C4-2B (cell line): Measurements from ENCODE around the gene PRPF40A.

Experiments
- H3K27ac ChIP-seq: fragments of 450-650 bp; 2 replicates; pipeline ENCODE4 v1.5.1; 2017
- ZFX ChIP-seq: fragments of 450-650 bp; IDR thresholded peaks from 2 replicates; pipeline ENCODE4 v1.6.1; 2017
- TF ChIP-seq, protein P1 (sequence below): fragments of 450-650 bp; conservative IDR thresholded peaks from 2 replicates; pipeline ENCODE4 v1.5.1; 2017; ENCODE audit warnings: mild to moderate bottlenecking

The PRPF40A gene

DNA sequence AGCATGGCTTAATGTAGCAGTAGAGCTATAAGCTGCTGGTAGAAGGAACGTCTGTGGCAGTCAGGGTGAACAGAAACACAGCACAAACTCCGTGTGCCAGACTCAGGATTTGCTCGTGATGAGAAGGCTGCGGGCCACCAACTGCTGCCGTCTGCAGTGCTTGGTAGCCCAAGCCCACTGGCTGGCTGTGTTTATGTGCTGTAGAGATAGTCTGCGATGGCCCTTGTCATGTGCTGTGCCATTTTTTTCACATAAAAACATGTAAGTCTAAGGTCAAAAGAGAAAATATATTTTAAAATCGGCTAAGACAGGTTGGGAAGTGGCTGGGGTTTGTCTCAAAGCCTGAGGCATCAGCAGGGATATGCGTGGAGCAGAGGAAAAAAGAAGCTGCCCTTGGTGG, 78.7 kb downstream of the PRPF40A start:
- no peak overlapping the region for H3K27ac ChIP-seq
- no peak for TF ChIP-seq ZFX
- TF ChIP-seq, protein P1, sequence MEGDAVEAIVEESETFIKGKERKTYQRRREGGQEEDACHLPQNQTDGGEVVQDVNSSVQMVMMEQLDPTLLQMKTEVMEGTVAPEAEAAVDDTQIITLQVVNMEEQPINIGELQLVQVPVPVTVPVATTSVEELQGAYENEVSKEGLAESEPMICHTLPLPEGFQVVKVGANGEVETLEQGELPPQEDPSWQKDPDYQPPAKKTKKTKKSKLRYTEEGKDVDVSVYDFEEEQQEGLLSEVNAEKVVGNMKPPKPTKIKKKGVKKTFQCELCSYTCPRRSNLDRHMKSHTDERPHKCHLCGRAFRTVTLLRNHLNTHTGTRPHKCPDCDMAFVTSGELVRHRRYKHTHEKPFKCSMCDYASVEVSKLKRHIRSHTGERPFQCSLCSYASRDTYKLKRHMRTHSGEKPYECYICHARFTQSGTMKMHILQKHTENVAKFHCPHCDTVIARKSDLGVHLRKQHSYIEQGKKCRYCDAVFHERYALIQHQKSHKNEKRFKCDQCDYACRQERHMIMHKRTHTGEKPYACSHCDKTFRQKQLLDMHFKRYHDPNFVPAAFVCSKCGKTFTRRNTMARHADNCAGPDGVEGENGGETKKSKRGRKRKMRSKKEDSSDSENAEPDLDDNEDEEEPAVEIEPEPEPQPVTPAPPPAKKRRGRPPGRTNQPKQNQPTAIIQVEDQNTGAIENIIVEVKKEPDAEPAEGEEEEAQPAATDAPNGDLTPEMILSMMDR: no peak

DNA sequence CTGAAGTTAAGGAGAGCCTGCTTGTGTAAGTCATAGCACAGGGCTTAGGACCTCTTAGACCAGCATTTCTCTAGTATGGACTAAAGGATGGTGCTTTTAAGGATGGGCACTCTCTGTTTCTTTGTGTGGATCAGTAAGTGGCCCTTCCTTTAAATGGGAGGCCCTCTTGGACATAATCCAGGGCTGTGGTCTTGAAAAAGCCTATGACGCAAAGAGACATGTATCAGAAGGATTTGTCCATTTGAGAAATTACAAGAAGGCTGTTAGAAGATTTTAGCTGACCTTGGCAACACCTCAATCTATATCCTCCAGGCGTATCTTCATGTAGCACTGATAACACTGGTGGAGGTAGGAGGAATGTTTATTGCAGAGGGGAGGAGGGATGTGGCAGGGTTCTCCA, 79.2 kb downstream of the PRPF40A start:
- TF ChIP-seq, protein P1: no peak
- no peak for TF ChIP-seq ZFX
- no peak overlapping the region for H3K27ac ChIP-seq

DNA sequence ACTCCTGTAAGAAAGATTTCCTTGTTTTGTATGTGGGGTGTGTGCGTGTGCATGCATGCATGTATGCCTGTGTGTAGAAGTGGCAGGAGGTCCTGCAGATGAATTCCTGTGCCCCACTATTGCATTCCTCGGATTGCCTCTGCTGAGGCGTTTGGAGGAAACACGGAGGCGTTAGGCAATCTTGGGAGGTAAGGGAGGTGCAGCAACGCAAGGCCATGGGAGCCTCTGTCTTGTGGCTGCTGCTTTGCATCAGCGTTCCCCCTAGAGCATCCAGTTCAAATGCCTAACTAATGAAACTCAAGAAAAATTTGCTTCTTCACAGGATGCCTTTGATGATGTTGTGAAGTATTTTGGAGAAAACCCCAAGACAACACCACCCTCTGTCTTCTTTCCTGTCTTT, 80.0 kb downstream of the PRPF40A start:
- H3K27ac ChIP-seq: no peak overlapping the region
- no peak for TF ChIP-seq ZFX
- TF ChIP-seq, protein P1: no peak

DNA sequence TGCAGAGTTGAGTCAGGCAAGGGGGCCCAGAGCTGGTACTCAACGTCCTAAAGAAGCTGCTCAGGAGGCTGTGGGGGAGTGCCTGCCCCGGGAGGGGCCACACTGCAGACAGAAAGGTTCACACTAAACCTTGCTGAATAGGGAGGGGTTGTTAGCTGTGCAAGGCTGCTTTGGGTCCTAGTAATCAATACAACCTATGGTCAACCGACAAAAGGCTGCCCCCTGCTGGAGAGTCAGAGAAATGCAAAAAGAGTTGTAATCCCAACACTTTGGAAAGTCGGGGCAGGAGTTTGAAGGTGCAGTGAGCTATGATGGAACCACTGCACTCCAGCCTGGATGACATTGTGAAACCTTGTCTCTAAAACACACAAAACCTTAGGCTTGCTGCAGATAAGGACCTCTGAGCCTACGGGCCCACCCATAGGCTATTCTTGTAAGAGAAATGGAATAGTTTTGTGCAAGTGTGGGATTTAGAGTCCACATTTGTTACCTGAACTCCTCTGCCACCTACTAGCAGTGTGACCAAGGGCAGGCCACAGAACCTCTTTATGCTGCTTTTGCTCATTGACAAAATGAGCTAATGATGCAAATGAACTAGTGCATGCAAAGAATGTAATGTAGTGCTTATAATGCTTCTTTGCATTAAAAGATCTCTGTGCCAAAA, 81.5 kb downstream of the PRPF40A start:
- TF ChIP-seq, protein P1: peak; percentile 80
- no peak for TF ChIP-seq ZFX
- H3K27ac ChIP-seq: no peak overlapping the region

DNA sequence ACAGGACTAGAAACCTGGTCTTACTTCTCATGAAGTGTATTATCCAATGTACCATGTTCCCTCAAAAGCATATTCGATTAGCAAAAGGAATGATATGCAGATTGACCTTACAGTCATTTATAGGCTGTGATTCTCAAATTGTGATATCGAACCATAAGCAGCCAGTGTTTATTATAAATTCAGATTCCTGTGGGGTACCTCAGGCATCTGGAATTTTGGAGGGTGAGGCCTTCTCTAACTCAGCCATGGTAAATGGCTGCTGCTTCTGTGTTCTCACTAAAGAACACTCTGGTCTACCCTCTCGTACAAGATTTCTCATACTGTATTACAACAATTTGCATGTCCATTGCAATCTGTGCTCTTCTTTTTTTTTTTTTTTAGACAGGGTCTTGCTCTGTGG, 84.5 kb downstream of the PRPF40A start:
- H3K27ac ChIP-seq: no peak overlapping the region
- TF ChIP-seq ZFX: no peak
- TF ChIP-seq, protein P1: no peak

DNA sequence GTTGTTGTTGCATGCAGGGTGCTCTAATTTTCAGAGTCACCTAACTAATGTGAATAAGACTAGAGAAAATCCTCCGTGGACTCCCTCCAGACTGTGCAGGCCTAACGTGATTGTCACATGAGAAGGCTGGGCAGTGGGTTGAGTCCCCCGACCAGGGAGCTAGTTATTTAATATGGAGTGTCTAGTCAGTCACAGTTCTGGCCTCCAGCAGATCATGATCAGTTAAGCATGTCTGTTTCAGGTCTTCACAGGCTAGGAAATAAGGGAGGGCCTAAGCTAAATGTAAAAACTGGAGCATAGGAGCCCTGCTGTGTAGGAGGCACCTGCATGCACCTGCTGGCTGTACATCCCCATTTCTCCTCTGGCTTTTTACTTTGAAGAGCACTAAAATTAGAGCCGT, 86.8 kb downstream of the PRPF40A start:
- no peak overlapping the region for H3K27ac ChIP-seq
- no peak for TF ChIP-seq ZFX
- TF ChIP-seq, protein P1: no peak

DNA sequence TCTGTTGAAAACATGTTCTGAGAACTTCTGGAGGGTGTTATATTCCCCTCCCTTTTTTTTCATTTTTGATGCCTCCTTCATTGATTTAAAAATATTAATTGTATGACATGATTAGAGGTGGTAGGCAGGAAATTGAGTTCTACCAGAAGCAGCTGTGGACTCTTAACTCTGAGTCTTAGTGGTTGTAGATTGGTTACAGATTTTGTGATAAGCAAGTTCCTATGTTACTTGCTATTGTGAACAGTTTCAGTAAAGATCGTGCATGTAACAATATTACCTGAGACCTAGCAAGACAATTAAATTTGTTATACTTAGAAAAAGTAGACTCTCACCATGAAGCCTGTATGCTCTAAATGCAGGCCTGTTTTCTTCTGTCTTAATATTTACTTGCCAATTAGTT, 88.1 kb downstream of the PRPF40A start:
- no peak overlapping the region for H3K27ac ChIP-seq
- no peak for TF ChIP-seq ZFX
- TF ChIP-seq, protein P1: no peak
